Thyroid gland (tissue), 4 donors: Measurements from ENCODE around the gene NLRP10. TPM values are rescaled to one million over a fixed set of nuclear protein-coding genes. Genes with fewer than 3 reads are reported as not detected.

Experiments used
- DNase-seq, 2 donors: peaks; one replicate each; pipeline ENCODE4 v3.0.0-alpha.2; 2019
- H3K27ac ChIP-seq, 3 donors: fragments of 200-600 bp; sonication (generic); 1 replicate in 2 of 3; 2 replicates in 1 of 3; pipeline ENCODE4 v1.5.1; 2016 to 2019; ENCODE audit warnings: mild to moderate bottlenecking in 1 of 3, moderate library complexity in 1 of 3
- H3K27me3 ChIP-seq: fragments of 200-600 bp; sonication (generic); one replicate; pipeline ENCODE4 v1.5.1; 2019
- H3K36me3 ChIP-seq, 2 donors: fragments of 200-600 bp; sonication (generic); one replicate each; pipeline ENCODE4 v1.5.1; 2016 to 2019
- H3K4me1 ChIP-seq, 2 donors: fragments of 200-600 bp; sonication (generic); one replicate each; pipeline ENCODE4 v1.5.1; 2017 to 2019
- H3K4me3 ChIP-seq, 3 donors: fragments of 200-600 bp; sonication (generic); replicated peaks in 1 of 3; 1 replicate in 2 of 3; 2 replicates in 1 of 3; pipeline ENCODE4 v1.5.1; 2016; ENCODE audit warnings: mild to moderate bottlenecking in 1 of 3
- H3K9me3 ChIP-seq: fragments of 200-600 bp; sonication (generic); one replicate; pipeline ENCODE4 v1.5.1; 2017
- POLR2A ChIP-seq, 2 donors: fragments of 450-650 bp; IDR thresholded peaks; one replicate each; pipeline ENCODE4 v1.6.1; 2017; ENCODE audit warnings: antibody characterized with exemption in 2 of 2, mild to moderate bottlenecking in 2 of 2, moderate library complexity in 1 of 2
- WGBS, 2 donors: methylation state at CpG; one replicate each; pipeline ENCODE4 v1.1.5; 2017; 5-methylcytosine and 5-hydroxymethylcytosine counted together
- intact Hi-C: fragments of 100-400 bp; cut with DNase I; formaldehyde crosslinking; loops from one replicate; pipeline ENCODE4 v1.15.1; 2023
- total RNA-seq, 4 donors: library from RNA; depleted of rRNA; stranded (reverse); fragments of >200 nt; gene quantifications; one replicate each; pipeline ENCODE4 v1.2.3, GENCODE V29; 2016
- TF ChIP-seq, protein P1 (sequence below), 6 experiments: fragments of 200-600 bp in 3 of 6; fragments of 450-650 bp in 3 of 6; sonication (generic) in 3 of 6; IDR thresholded peaks; one replicate each; pipeline ENCODE4 v1.5.1; 2016 to 2019; ENCODE audit warnings: antibody characterized with exemption in 6 of 6, mild to moderate bottlenecking in 2 of 6, inconsistent platforms in 1 of 6, moderate library complexity in 1 of 6

Gene NLRP10, protein sequence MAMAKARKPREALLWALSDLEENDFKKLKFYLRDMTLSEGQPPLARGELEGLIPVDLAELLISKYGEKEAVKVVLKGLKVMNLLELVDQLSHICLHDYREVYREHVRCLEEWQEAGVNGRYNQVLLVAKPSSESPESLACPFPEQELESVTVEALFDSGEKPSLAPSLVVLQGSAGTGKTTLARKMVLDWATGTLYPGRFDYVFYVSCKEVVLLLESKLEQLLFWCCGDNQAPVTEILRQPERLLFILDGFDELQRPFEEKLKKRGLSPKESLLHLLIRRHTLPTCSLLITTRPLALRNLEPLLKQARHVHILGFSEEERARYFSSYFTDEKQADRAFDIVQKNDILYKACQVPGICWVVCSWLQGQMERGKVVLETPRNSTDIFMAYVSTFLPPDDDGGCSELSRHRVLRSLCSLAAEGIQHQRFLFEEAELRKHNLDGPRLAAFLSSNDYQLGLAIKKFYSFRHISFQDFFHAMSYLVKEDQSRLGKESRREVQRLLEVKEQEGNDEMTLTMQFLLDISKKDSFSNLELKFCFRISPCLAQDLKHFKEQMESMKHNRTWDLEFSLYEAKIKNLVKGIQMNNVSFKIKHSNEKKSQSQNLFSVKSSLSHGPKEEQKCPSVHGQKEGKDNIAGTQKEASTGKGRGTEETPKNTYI
- not detected for total RNA-seq

DNA sequence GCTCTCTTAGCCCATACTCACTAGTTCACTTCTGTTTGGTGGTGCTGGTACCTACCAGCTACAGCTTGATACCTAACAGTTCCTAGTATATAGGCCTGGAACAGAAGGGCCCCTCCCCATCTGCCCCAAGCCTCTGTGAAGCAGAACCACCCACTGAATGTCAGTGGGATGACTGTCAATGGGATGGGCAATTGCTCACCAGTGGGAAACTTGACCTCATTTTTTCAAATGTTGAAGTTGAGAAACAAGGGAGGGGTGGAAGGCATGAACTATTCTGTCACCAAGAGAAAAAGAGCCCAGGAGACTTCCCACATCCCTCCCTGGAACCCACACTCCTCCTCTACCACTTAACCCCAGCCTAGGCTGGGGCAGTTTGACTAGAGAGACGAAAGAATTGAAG is at the start of gene NLRP10:
NLRP10 (minus strand) TSS at position 62 of the 400 bp plus-strand sequence. CDS start 1,952 bp downstream, outside the sequence.
- 70 to 76% methylated on average over 1 of the region's 1 CpG for WGBS, 2 donors
- no peak within 1 kb of the TSS for H3K27ac ChIP-seq
- no peak for TF ChIP-seq POLR2A (IDR thresholded peaks at IDR 0.05)
- TF ChIP-seq, protein P1, sequence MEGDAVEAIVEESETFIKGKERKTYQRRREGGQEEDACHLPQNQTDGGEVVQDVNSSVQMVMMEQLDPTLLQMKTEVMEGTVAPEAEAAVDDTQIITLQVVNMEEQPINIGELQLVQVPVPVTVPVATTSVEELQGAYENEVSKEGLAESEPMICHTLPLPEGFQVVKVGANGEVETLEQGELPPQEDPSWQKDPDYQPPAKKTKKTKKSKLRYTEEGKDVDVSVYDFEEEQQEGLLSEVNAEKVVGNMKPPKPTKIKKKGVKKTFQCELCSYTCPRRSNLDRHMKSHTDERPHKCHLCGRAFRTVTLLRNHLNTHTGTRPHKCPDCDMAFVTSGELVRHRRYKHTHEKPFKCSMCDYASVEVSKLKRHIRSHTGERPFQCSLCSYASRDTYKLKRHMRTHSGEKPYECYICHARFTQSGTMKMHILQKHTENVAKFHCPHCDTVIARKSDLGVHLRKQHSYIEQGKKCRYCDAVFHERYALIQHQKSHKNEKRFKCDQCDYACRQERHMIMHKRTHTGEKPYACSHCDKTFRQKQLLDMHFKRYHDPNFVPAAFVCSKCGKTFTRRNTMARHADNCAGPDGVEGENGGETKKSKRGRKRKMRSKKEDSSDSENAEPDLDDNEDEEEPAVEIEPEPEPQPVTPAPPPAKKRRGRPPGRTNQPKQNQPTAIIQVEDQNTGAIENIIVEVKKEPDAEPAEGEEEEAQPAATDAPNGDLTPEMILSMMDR (IDR thresholded peaks at IDR 0.05), result no peak
- intact Hi-C loops, result no loop called here
- H3K4me1 ChIP-seq, result no peaks in the 10 kb centered on the region
- no peak for DNase-seq
- H3K9me3 ChIP-seq, result no peaks in the 10 kb centered on the region
- no peaks in the 10 kb centered on the region for H3K27me3 ChIP-seq
- H3K36me3 ChIP-seq, result no peaks in the 10 kb centered on the region
- no peak within 1 kb of the TSS for H3K4me3 ChIP-seq

DNA sequence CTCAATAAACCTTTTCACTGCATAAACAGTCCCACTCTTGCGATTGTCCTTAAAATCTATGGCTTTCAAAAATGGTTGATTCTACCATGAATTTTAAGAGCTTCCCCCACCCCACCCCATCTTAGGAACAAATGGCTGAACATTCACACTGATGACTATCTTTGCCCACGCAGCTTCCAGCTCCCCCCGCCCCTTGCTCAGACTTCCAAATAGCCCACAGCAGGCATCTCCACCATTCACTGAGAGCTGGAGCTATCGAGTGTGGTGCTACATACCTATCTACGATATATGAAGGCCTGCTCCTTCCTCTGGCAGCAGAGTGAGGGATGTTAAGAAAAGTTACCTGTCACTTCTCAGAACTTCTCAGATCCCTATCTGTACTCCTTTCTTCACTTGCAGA is 48.6 kb upstream of the NLRP10 start:
- TF ChIP-seq POLR2A (IDR thresholded peaks at IDR 0.05), result no peak
- TF ChIP-seq, protein P1 (IDR thresholded peaks at IDR 0.05), result no peak
- Histone ChIP-seq H3K4me3 (no peak overlapping the region), H3K9me3 (no peaks in the 10 kb centered on the region), H3K27ac (no peak overlapping the region), H3K4me1 (peaks cover 7 to 8% of the 10 kb centered on the region in 2 donors), H3K27me3 (no peaks in the 10 kb centered on the region), H3K36me3 (no peaks in the 10 kb centered on the region)
- DNase-seq, result no peak
- WGBS, 2 donors, result 86 to 87% methylated on average over 5 of the region's 5 CpGs
- intact Hi-C loops, result no loop called here

DNA sequence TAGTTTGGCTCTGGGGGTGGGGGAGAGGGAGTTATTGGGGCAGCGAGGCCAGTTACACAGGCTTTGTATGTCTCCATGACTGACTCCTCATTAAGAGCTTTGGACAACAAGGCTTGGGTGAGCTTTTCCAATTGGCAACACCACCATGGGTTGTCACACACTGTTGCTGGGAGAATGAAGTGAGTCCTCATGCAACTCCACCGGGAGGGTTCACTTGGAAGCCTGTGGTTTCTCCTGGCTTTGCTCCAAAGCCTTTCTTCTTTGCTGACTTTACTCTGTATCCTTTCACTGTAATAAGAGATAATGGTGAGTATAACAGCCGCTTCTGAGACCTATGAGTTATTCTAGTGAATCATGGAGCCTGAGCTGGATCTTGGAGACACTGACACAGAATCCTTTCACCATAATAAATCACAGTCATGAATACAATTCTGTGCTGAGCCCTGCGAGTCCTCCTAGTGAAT is 46.8 kb upstream of the NLRP10 start:
- intact Hi-C loops, result no loop called here
- Histone ChIP-seq H3K27ac (no peak overlapping the region), H3K4me1 (no peaks in the 10 kb centered on the region), H3K27me3 (no peaks in the 10 kb centered on the region), H3K4me3 (no peak overlapping the region), H3K9me3 (no peaks in the 10 kb centered on the region), H3K36me3 (no peaks in the 10 kb centered on the region)
- WGBS, 2 donors, result 58 to 64% methylated on average over 4 of the region's 4 CpGs
- no peak for TF ChIP-seq POLR2A (IDR thresholded peaks at IDR 0.05)
- TF ChIP-seq, protein P1 (IDR thresholded peaks at IDR 0.05), result no peak
- no peak for DNase-seq

DNA sequence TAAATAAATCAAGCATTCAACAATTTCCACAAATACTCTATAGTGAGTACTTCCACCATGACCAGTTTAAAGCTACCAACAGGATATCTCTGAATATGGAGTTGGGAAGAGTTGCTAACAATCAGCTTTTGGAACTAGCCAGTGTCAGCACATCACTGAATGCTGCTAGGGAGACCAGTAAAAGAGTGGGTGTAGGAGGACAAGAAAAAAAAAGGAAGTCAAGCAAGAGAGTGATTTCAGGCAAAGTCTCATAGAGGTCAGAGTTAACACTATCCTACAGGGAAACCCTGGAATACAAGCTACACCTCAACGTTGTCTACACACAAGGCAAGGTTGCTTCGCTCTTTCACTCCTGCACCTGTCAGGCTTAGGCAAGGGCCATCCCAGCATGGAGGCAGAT is 46.1 kb upstream of the NLRP10 start:
- WGBS, 2 donors, result 78 to 82% methylated on average over 2 of the region's 2 CpGs
- Histone ChIP-seq H3K4me3 (no peak overlapping the region), H3K4me1 (no peaks in the 10 kb centered on the region), H3K27me3 (no peaks in the 10 kb centered on the region), H3K27ac (no peak overlapping the region), H3K36me3 (no peaks in the 10 kb centered on the region), H3K9me3 (no peaks in the 10 kb centered on the region)
- no peak for DNase-seq
- no peak for TF ChIP-seq POLR2A (IDR thresholded peaks at IDR 0.05)
- TF ChIP-seq, protein P1 (IDR thresholded peaks at IDR 0.05), result no peak
- intact Hi-C loops, result no loop called here

DNA sequence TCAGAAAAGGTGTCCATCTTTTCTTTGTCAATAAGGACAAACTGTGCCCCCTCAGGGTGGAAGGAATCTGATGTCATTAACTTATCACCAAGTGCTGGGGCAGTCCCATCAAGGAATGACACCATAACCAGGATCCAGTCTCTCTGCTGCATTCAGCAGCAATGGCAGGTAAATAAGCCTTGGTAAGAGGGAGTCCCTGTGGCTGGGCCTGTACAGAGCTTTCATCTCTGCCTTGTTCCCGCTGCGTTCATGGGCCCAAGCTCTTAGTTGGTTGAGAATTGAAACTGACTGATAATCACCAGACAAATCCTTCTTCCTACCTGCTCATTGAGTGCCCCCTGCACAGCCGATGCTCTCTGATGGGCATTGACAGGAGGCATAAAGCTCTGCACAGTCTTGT is 44.6 kb upstream of the NLRP10 start:
- no peak for DNase-seq
- Histone ChIP-seq H3K4me1 (no peaks in the 10 kb centered on the region), H3K4me3 (no peak overlapping the region), H3K27ac (no peak overlapping the region), H3K36me3 (no peaks in the 10 kb centered on the region), H3K9me3 (no peaks in the 10 kb centered on the region), H3K27me3 (no peaks in the 10 kb centered on the region)
- 95 to 98% methylated on average over 3 of the region's 3 CpGs for whole genome bisulfite sequencing, 2 donors
- TF ChIP-seq, protein P1 (IDR thresholded peaks at IDR 0.05), result no peak
- TF ChIP-seq POLR2A (IDR thresholded peaks at IDR 0.05), result no peak
- intact Hi-C loops, result loop anchor here (5.0 kb wide), 1 partner anchor 82 kb away; no protein-coding TSS in a partner anchor
